HCT116 (cell line): ENCODE data around the gene RAB34. TPM values are rescaled to one million over a fixed set of nuclear protein-coding genes. Genes with fewer than 3 reads are reported as not detected.
A peak's percentile ranks its signal among the peaks of the same experiment; 100 is the strongest.

Source experiments
- ATAC-seq: fragments of 200-7000 bp; cut with Tn5 transposase; 2 replicates; pipeline ENCODE4 v1.9.1; 2020; ENCODE audit warnings: mild to moderate bottlenecking, moderate library complexity
- BruUV-seq: library from RNA; stranded (reverse); fragments of 400-500 nt; replicated peaks from 2 replicates; lab custom pipeline; 2021; lab: Mats Ljungman, UMichigan
- CTCF ChIA-PET: fragments of 300-600 bp; sonication (Branson Sonifier 250); formaldehyde crosslinking; loops from one replicate; lab custom pipeline; 2021; ENCODE audit warnings: antibody characterized with exemption; lab: Charles Lee
- POLR2A ChIA-PET: fragments of 300-600, 350-600 bp; sonication (Branson Sonifier 250); formaldehyde crosslinking; loops from one replicate; lab custom pipeline; 2021; ENCODE audit warnings: antibody characterized with exemption; lab: Charles Lee
- RAD21 ChIA-PET, 2 experiments: fragments of 300-600 bp; sonication (Branson Sonifier 250); formaldehyde crosslinking; loops; one replicate each; lab custom pipeline; 2023; ENCODE audit warnings: low total read pairs in 2 of 2; ENCODE audit not compliant: uncharacterized antibody in 2 of 2, unreplicated experiment in 2 of 2, low non-redundant PET in 1 of 2; lab: Charles Lee
- DNase-seq: peaks from one replicate; pipeline ENCODE4 v3.0.0-alpha.2; 2010; ENCODE audit warnings: low read depth, low spot score
- H2AFZ ChIP-seq: fragments of 200-600 bp; shearing (Covaris generic), sonication (generic); 2 replicates; pipeline ENCODE4 v1.6.1; 2017; ENCODE audit warnings: low read depth, mixed run types, mixed read lengths, antibody characterized with exemption, low read length; ENCODE audit not compliant: poor library complexity, severe bottlenecking
- H3K27ac ChIP-seq: 2 replicates; pipeline ENCODE4 v1.5.1; 2012; ENCODE audit warnings: low read depth, low read length
- H3K27me3 ChIP-seq: fragments of 200-600 bp; sonication (generic); 2 replicates; pipeline ENCODE4 v1.6.1; 2016; ENCODE audit warnings: mixed run types, low read length, mixed read lengths; ENCODE audit not compliant: insufficient read depth
- H3K36me3 ChIP-seq, 2 experiments: fragments of 200-500 bp in 1 of 2; fragments of 200-600 bp in 1 of 2; sonication (Bioruptor generic) in 1 of 2; sonication (generic) in 1 of 2; 2 replicates each; pipeline versions ENCODE4 v1.5.1 to v1.6.1; 2014 to 2016; ENCODE audit warnings: low read length in 2 of 2, inconsistent platforms in 1 of 2, mixed read lengths in 1 of 2, mixed run types in 1 of 2; ENCODE audit not compliant: insufficient read depth in 2 of 2, control insufficient read depth in 1 of 2
- H3K4me1 ChIP-seq, 2 experiments: fragments of 200-600 bp in 1 of 2; sonication (generic) in 1 of 2; 2 replicates each; pipeline versions ENCODE4 v1.5.1 to v1.6.1; 2012 to 2017; ENCODE audit warnings: low read length in 2 of 2, inconsistent platforms in 1 of 2, mild to moderate bottlenecking in 1 of 2, mixed read lengths in 1 of 2, mixed run types in 1 of 2, moderate library complexity in 1 of 2; ENCODE audit not compliant: insufficient read depth in 2 of 2, control insufficient read depth in 1 of 2
- H3K4me2 ChIP-seq: fragments of 200-600 bp; sonication (generic); 2 replicates; pipeline ENCODE4 v1.6.1; 2017; ENCODE audit warnings: mixed run types, low read length, mixed read lengths
- H3K4me3 ChIP-seq, 2 experiments: fragments of 200-600 bp in 1 of 2; sonication (generic) in 1 of 2; replicated peaks in 1 of 2; 2 replicates each; pipeline ENCODE4 v1.5.1; 2011 to 2016; ENCODE audit warnings: low read length in 2 of 2, control low read depth in 1 of 2, low read depth in 1 of 2, mild to moderate bottlenecking in 1 of 2, mixed read lengths in 1 of 2, mixed run types in 1 of 2
- H3K79me2 ChIP-seq: fragments of 200-600 bp; sonication (generic); 2 replicates; pipeline ENCODE4 v1.6.1; 2017; ENCODE audit warnings: mild to moderate bottlenecking, mixed run types, low read length, moderate library complexity, mixed read lengths; ENCODE audit not compliant: insufficient read depth
- H3K9ac ChIP-seq: fragments of 200-600 bp; sonication (generic); 2 replicates; pipeline ENCODE4 v1.6.1; 2016; ENCODE audit warnings: low read length, mixed read lengths
- H3K9me2 ChIP-seq: fragments of 200-600 bp; sonication (generic), shearing (Covaris generic); 2 replicates; pipeline ENCODE4 v1.6.1; 2017; ENCODE audit warnings: mixed run types, mild to moderate bottlenecking, moderate library complexity; ENCODE audit not compliant: insufficient read depth
- H3K9me3 ChIP-seq, 2 experiments: fragments of 200-500 bp in 1 of 2; fragments of 200-600 bp in 1 of 2; sonication (Bioruptor generic) in 1 of 2; sonication (generic) in 1 of 2; 2 replicates each; pipeline ENCODE4 v1.6.1; 2014 to 2017; ENCODE audit warnings: low read length in 2 of 2, mixed read lengths in 2 of 2, inconsistent platforms in 1 of 2, low read depth in 1 of 2, mild to moderate bottlenecking in 1 of 2, mixed run types in 1 of 2, moderate library complexity in 1 of 2; ENCODE audit not compliant: control insufficient read depth in 1 of 2, insufficient read depth in 1 of 2
- H4K20me1 ChIP-seq: fragments of 200-600 bp; sonication (generic), shearing (Covaris generic); 2 replicates; pipeline ENCODE4 v1.6.1; 2017; ENCODE audit warnings: mixed run types, mild to moderate bottlenecking, moderate library complexity; ENCODE audit not compliant: insufficient read depth
- EZH2phosphoT487 ChIP-seq: fragments of 200-600 bp; IDR thresholded peaks from 2 replicates; pipeline ENCODE4 v1.6.1; 2018; ENCODE audit warnings: antibody characterized with exemption, borderline replicate concordance
- JUND ChIP-seq: IDR thresholded peaks from 2 replicates; pipeline ENCODE4 v1.6.1; 2012
- POLR2AphosphoS5 ChIP-seq: IDR thresholded peaks from 2 replicates; pipeline ENCODE4 v1.6.1; 2011; ENCODE audit warnings: mild to moderate bottlenecking, low read depth, low read length, moderate library complexity
- SIN3A ChIP-seq: IDR thresholded peaks from 2 replicates; pipeline ENCODE4 v1.6.1; 2012; ENCODE audit warnings: low read depth
- SP1 ChIP-seq: IDR thresholded peaks from 2 replicates; pipeline ENCODE4 v1.6.1; 2012; ENCODE audit warnings: low read depth
- ZFX ChIP-seq: fragments of 450-650 bp; IDR thresholded peaks from 2 replicates; pipeline ENCODE4 v1.6.1; 2017
- intact Hi-C: fragments of 100-400 bp; cut with micrococcal nuclease; formaldehyde crosslinking; loops from 2 replicates; pipeline ENCODE4 v1.10.0; 2022
- total RNA-seq: library from RNA; stranded (reverse); gene quantifications from one replicate; pipeline ENCODE4 v1.2.1, GENCODE V29; 2021; ENCODE audit not compliant: unreplicated experiment
- TF ChIP-seq, protein P1 (sequence below), 3 experiments: fragments of 200-600 bp in 1 of 3; sonication (generic) in 1 of 3; IDR thresholded peaks in 2 of 3; conservative IDR thresholded peaks in 1 of 3; 2 replicates each; pipeline ENCODE4 v1.5.1; 2012 to 2017; ENCODE audit warnings: low read depth in 2 of 3, low read length in 2 of 3, antibody characterized with exemption in 1 of 3, borderline replicate concordance in 1 of 3, control low read depth in 1 of 3, mild to moderate bottlenecking in 1 of 3, mixed read lengths in 1 of 3, mixed run types in 1 of 3, moderate library complexity in 1 of 3; ENCODE audit not compliant: insufficient read depth in 1 of 3
- TF ChIP-seq, protein P2 (sequence below): IDR thresholded peaks from 2 replicates; pipeline ENCODE4 v1.6.1; 2012

RAB34 gene
- total RNA-seq, 1 experiment from 2014 or later: 0.59 TPM

DNA sequence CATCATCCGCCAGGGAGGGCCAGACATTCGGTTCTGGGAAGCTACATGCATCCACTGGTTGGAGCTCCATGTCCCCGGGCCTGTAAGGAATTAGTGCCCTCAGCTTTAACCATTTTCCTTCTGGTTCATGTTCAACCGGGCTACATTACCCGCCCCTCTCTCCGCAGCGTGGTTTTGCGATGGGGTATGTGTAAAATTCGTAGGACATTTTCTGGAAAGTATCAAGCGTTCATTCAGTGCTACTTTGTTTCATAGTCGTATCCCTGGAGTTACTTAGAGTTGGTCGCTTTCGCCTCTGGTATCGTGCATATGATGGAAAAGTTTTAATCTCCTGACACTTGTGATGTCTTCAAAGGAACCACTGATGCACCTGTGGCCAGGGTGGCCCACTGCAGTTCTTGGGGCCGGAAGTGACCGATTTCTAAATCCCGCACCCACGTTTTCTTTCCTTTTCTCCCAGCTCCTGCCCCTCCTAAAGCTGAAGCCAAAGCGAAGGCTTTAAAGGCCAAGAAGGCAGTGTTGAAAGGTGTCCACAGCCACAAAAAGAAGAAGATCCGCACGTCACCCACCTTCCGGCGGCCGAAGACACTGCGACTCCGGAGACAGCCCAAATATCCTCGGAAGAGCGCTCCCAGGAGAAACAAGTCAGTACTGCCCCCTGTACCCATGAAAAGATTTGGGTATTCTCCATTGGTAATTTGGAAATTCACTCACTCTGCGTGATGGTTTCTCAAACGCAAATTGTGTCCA is 2.8 kb upstream of the RAB34 start:
- no peaks in the 10 kb centered on the region for H3K9me3 ChIP-seq
- intact Hi-C loops: no loop called here
- peaks cover 36 to 59% of the 10 kb centered on the region in 2 experiments for H3K4me1 ChIP-seq
- peak overlapping the region; percentile 99 for H3K9ac ChIP-seq
- no peaks in the 10 kb centered on the region for H3K27me3 ChIP-seq
- TF ChIP-seq SIN3A (peak; percentile 17; the same call in 1 of the 2 replicates), POLR2AphosphoS5 (peak; percentile 64), JUND (no peak), EZH2phosphoT487 (no peak), ZFX (peak; percentile 35; the same call in 1 of the 2 replicates), SP1 (no peak)
- TF ChIP-seq, protein P1, sequence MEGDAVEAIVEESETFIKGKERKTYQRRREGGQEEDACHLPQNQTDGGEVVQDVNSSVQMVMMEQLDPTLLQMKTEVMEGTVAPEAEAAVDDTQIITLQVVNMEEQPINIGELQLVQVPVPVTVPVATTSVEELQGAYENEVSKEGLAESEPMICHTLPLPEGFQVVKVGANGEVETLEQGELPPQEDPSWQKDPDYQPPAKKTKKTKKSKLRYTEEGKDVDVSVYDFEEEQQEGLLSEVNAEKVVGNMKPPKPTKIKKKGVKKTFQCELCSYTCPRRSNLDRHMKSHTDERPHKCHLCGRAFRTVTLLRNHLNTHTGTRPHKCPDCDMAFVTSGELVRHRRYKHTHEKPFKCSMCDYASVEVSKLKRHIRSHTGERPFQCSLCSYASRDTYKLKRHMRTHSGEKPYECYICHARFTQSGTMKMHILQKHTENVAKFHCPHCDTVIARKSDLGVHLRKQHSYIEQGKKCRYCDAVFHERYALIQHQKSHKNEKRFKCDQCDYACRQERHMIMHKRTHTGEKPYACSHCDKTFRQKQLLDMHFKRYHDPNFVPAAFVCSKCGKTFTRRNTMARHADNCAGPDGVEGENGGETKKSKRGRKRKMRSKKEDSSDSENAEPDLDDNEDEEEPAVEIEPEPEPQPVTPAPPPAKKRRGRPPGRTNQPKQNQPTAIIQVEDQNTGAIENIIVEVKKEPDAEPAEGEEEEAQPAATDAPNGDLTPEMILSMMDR (IDR thresholded peaks at IDR 0.05 in 2 of 3, conservative IDR thresholded peaks at IDR 0.05 in 1 of 3; ENCODE audit: borderline replicate concordance in 1 of 3, insufficient read depth in 1 of 3, low read depth in 2 of 3, low read length in 2 of 3): peak in 1 of 3 experiments; percentile 6; a peak in 1 of 6 replicates
- TF ChIP-seq, protein P2, sequence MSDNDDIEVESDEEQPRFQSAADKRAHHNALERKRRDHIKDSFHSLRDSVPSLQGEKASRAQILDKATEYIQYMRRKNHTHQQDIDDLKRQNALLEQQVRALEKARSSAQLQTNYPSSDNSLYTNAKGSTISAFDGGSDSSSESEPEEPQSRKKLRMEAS: no peak; the same call in 1 of the 2 replicates
- H3K36me3 ChIP-seq: peaks cover 22 to 43% of the 10 kb centered on the region in 2 experiments; a peak in 3 of 4 replicates
- H3K4me3 ChIP-seq: peak overlapping the region; percentile 98 to 99
- BruUV-seq: TSS peak; percentile 75
- ChIA-PET POLR2A (interaction anchor here (0.9 to 2.6 kb wide), 12 partner anchors 8 to 231 kb away, joined by 3 to 42 read pairs (median 6); partner anchors contain the start of genes FAM222B, NEK8, PHF12 and PROCA1), CTCF (interaction anchor here (1.0 to 1.3 kb wide), 7 partner anchors 8 to 397 kb away, joined by 3 to 13 read pairs (median 5); partner anchors contain the start of genes BLTP2, NEK8, PHF12 and PROCA1), RAD21 (no interaction called here)
- peaks cover 49% of the 10 kb centered on the region for H3K79me2 ChIP-seq
- ATAC-seq (no peak), DNase-seq (no peak)
- H3K9me2 ChIP-seq: no peaks in the 10 kb centered on the region
- no peak overlapping the region for H2AFZ ChIP-seq
- peak overlapping the region; percentile 77 for H3K4me2 ChIP-seq
- peaks cover 15% of the 10 kb centered on the region; the same call in 1 of the 2 replicates for H4K20me1 ChIP-seq
- peak overlapping the region; percentile 89 for H3K27ac ChIP-seq
